ENCODE data around the gene RAD23A.

RAD23A gene

GRCh38 chr19:12996406-12997094, 50.9 kb downstream of the RAD23A start:
- DNase-seq (ENCODE audit: low read depth, low spot score), result no peak
- Histone ChIP-seq H3K4me1 (ENCODE audit: control insufficient read depth, insufficient read depth, low read length) (peaks cover 4% of the 10 kb centered on the region), H3K9me3 (ENCODE audit: control insufficient read depth, insufficient read depth, low read length) (no peaks in the 10 kb centered on the region), H3K27me3 (ENCODE audit: control insufficient read depth, insufficient read depth, low read length) (peaks cover 48% of the 10 kb centered on the region), H3K27ac (ENCODE audit: low read length) (no peak overlapping the region), H3K36me3 (ENCODE audit: control insufficient read depth, insufficient read depth, low read length) (no peaks in the 10 kb centered on the region; the same call in 1 of the 2 replicates), H3K4me3 (ENCODE audit: low read length) (peak overlapping the region; percentile 7; the same call in 1 of the 2 replicates)
- no CpG with 5 or more reads among the region's 52 CpGs for WGBS (ENCODE audit: insufficient coverage, insufficient read length)

DNA sequence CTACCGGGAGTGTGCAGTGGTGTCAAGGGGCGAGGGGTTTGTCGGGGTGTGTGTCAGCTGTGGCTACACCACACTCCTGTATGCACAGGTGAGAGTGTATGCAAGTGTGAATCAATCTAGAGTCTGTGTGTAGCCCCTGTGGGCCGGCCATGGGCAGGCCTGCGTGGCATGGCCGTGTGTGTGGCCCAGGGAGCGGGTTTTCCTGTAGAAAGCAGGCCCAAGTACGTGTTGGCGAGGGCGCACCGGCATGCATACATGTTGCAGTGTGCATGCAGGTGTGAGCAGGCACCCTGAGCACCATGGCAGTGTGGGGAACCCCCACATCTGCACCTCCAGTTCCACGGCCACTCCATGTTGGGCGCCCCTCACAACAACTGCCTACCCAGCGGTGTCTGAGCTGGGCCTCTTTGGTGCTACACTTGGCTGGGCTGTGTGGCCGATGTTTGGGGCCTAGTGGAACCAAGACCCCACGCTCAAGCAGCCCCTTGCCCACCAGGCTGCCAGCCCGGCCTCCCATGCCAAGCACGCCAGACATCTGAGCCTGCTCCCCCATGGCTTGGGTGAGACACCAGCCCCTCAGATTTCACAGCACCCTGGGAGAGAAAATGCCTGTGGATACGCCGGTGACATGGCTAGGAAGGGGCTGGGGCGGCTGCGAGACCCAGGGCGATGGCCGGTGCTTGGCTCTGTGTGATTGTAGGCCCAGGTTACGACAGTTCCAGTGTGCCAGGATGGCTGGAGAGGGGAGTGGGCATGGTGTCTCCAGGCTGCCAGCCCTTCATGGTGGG, 51.7 kb downstream of the RAD23A start:
- H3K36me3 ChIP-seq (ENCODE audit: control insufficient read depth, insufficient read depth, low read length), result no peaks in the 10 kb centered on the region; the same call in 1 of the 2 replicates
- WGBS (ENCODE audit: insufficient coverage, insufficient read length), result no CpG with 5 or more reads among the region's 25 CpGs
- peaks cover 48% of the 10 kb centered on the region for H3K27me3 ChIP-seq (ENCODE audit: control insufficient read depth, insufficient read depth, low read length)
- peaks cover 4% of the 10 kb centered on the region for H3K4me1 ChIP-seq (ENCODE audit: control insufficient read depth, insufficient read depth, low read length)
- H3K27ac ChIP-seq (ENCODE audit: low read length), result no peak overlapping the region
- H3K4me3 ChIP-seq (ENCODE audit: low read length), result no peak overlapping the region
- DNase-seq (ENCODE audit: low read depth, low spot score), result no peak
- H3K9me3 ChIP-seq (ENCODE audit: control insufficient read depth, insufficient read depth, low read length), result no peaks in the 10 kb centered on the region

DNA sequence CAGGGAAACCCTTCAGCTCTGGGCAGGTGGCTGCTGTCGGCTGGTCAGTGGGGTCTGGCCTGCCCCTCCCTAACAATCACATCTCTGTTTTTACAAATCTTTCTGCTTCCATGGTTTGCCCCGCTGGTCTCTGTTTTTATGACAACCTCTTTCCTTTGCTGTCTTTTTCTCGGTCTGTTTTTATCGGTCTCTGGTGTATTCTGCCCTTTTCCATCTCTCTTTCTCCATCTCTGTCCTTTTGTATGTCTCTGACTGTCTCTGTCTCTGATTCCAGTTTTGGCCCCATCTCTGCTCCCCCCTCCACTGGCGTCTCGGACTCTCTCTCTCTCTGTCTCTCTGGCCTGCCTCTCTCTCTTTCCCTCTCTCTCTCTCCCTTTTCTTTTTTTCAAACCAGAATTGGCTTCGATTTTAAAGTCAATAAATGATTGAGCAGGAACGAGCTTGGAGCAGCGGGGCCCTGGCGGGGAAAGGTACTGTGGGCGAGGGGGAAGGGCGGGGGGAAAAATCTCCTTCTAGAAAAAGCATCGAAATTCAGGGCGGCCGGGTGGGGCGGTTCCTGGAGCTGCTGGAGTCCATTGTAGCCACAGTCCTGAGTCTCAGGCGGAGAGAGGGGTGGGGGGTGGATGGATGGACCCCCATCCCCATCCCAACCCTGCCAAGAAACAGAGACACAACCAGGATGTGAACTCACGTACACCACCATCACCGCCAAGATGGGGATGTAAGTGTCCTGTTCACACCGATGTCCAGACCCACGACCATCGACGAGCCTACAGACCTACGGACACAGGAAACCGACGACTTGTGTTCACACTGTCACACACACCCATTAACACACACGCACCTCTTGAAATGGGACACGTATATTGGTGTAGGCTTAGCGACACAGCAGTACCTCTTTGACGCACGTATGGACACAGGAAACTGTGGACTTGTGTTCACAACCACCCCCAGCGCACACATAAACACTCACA, 52.6 kb downstream of the RAD23A start:
- peaks cover 50% of the 10 kb centered on the region for H3K27me3 ChIP-seq (ENCODE audit: control insufficient read depth, insufficient read depth, low read length)

GRCh38 chr19:13001166-13001501, 55.5 kb downstream of the RAD23A start:
- no peaks in the 10 kb centered on the region for H3K9me3 ChIP-seq (ENCODE audit: control insufficient read depth, insufficient read depth, low read length)
- no CpG with 5 or more reads among the region's 19 CpGs for WGBS (ENCODE audit: insufficient coverage, insufficient read length)

More for the DNA sequence above, 52.6 kb downstream of the RAD23A start:
- DNase-seq (ENCODE audit: low read depth, low spot score), result no peak
- Histone ChIP-seq H3K36me3 (ENCODE audit: control insufficient read depth, insufficient read depth, low read length) (no peaks in the 10 kb centered on the region; the same call in 1 of the 2 replicates), H3K4me3 (ENCODE audit: low read length) (no peak overlapping the region), H3K27ac (ENCODE audit: low read length) (no peak overlapping the region), H3K4me1 (ENCODE audit: control insufficient read depth, insufficient read depth, low read length) (peaks cover 4% of the 10 kb centered on the region), H3K9me3 (ENCODE audit: control insufficient read depth, insufficient read depth, low read length) (no peaks in the 10 kb centered on the region)
- WGBS (ENCODE audit: insufficient coverage, insufficient read length), result no CpG with 5 or more reads among the region's 32 CpGs

GRCh38 chr19:13001502-13002165, 56.0 kb downstream of the RAD23A start:
- no peak for DNase-seq (ENCODE audit: low read depth, low spot score)
- Histone ChIP-seq H3K27me3 (ENCODE audit: control insufficient read depth, insufficient read depth, low read length) (peaks cover 28% of the 10 kb centered on the region), H3K9me3 (ENCODE audit: control insufficient read depth, insufficient read depth, low read length) (no peaks in the 10 kb centered on the region), H3K4me3 (ENCODE audit: low read length) (no peak overlapping the region), H3K36me3 (ENCODE audit: control insufficient read depth, insufficient read depth, low read length) (no peaks in the 10 kb centered on the region; the same call in 1 of the 2 replicates), H3K27ac (ENCODE audit: low read length) (no peak overlapping the region), H3K4me1 (ENCODE audit: control insufficient read depth, insufficient read depth, low read length) (no peaks in the 10 kb centered on the region)
- WGBS (ENCODE audit: insufficient coverage, insufficient read length), result no CpG with 5 or more reads among the region's 41 CpGs

More at GRCh38 chr19:13001166-13001501, 55.5 kb downstream of the RAD23A start:
- Histone ChIP-seq H3K27ac (ENCODE audit: low read length) (no peak overlapping the region), H3K27me3 (ENCODE audit: control insufficient read depth, insufficient read depth, low read length) (peaks cover 32% of the 10 kb centered on the region), H3K4me1 (ENCODE audit: control insufficient read depth, insufficient read depth, low read length) (peaks cover under 1% of the 10 kb centered on the region; the same call in 1 of the 2 replicates), H3K4me3 (ENCODE audit: low read length) (no peak overlapping the region), H3K36me3 (ENCODE audit: control insufficient read depth, insufficient read depth, low read length) (no peaks in the 10 kb centered on the region; the same call in 1 of the 2 replicates)
- DNase-seq (ENCODE audit: low read depth, low spot score), result no peak

DNA sequence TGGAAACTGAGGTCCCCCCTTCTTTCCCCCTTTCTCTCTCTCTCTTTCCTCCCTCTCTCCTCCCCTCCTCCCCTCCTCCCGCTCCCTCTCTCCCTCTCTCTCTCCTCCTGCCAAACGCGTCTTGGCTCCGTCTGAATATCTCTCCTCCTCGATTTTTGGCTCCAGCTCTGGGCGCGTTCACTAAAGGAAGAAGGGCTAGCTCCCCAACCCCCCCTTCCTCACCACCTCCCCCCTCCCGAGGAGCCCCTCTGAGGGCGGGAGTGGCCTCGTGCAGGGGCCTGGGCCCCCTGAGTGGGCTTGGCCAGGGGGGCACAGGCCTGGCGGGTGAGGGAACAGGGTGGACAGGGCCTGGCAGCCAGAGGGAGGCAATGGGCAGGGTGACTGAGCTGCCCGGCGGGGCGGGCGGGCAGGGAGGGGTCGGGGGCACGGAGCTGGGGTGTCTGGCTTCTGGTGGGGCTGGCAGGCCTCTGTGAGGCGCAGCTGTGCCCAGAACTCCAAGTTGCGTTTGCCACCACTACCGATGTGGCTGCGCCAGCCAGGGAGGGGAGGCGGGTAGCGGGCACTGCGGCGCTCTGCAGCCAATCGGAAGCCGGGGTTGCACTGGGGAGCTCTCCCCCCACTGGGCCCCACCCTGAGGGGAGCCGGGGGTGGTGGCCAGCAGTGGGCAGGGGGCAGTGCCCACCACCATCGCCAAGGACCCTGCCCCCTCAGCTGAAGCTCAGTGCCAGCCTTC, 56.7 kb downstream of the RAD23A start:
- WGBS (ENCODE audit: insufficient coverage, insufficient read length), result no CpG with 5 or more reads among the region's 29 CpGs
- DNase-seq (ENCODE audit: low read depth, low spot score), result no peak
- no peaks in the 10 kb centered on the region for H3K9me3 ChIP-seq (ENCODE audit: control insufficient read depth, insufficient read depth, low read length)
- no peaks in the 10 kb centered on the region; the same call in 1 of the 2 replicates for H3K36me3 ChIP-seq (ENCODE audit: control insufficient read depth, insufficient read depth, low read length)
- no peak overlapping the region for H3K4me3 ChIP-seq (ENCODE audit: low read length)
- H3K27me3 ChIP-seq (ENCODE audit: control insufficient read depth, insufficient read depth, low read length), result peaks cover 25% of the 10 kb centered on the region
- no peaks in the 10 kb centered on the region for H3K4me1 ChIP-seq (ENCODE audit: control insufficient read depth, insufficient read depth, low read length)
- no peak overlapping the region for H3K27ac ChIP-seq (ENCODE audit: low read length)

DNA sequence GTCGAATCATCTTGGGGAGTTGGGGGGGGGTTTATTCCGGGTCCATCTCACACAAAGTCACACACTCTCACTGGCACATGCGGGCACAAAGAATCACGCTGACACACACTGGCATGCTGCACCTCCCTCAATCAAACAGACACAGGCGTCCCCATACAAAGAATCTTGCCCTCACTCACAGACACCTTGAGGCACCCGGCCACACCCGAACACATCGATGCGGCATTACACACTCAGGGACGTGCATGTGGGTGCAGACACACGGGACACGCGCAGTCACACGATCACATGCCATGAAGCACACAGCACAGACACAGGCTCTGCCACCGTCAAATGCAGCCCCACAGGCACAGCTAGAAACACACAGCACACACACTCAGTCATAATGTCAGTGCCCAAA, 57.4 kb downstream of the RAD23A start:
- no peak overlapping the region for H3K4me3 ChIP-seq (ENCODE audit: low read length)
- H3K27me3 ChIP-seq (ENCODE audit: control insufficient read depth, insufficient read depth, low read length), result peaks cover 22% of the 10 kb centered on the region
- H3K27ac ChIP-seq (ENCODE audit: low read length), result no peak overlapping the region
- H3K4me1 ChIP-seq (ENCODE audit: control insufficient read depth, insufficient read depth, low read length), result no peaks in the 10 kb centered on the region
- H3K36me3 ChIP-seq (ENCODE audit: control insufficient read depth, insufficient read depth, low read length), result no peaks in the 10 kb centered on the region
- WGBS (ENCODE audit: insufficient coverage, insufficient read length), result no CpG with 5 or more reads among the region's 15 CpGs
- no peaks in the 10 kb centered on the region for H3K9me3 ChIP-seq (ENCODE audit: control insufficient read depth, insufficient read depth, low read length)
- DNase-seq (ENCODE audit: low read depth, low spot score), result no peak

All from iPS DF 6.9 (cell line).